H1 (cell line): Measurements from ENCODE around the gene RNF208. TPM values are rescaled to one million over a fixed set of nuclear protein-coding genes. Genes with fewer than 3 reads are reported as not detected.

ENCODE experiments used
- CTCF ChIA-PET: fragments of 300-600 bp; sonication (Branson Sonifier 250); formaldehyde crosslinking; loops from one replicate; lab custom pipeline; 2021; ENCODE audit not compliant: partially characterized antibody; lab: Charles Lee
- POLR2A ChIA-PET: fragments of 300-600 bp; sonication (Branson Sonifier 250); formaldehyde crosslinking; loops from one replicate; lab custom pipeline; 2021; ENCODE audit warnings: inconsistent platforms; ENCODE audit not compliant: partially characterized antibody; lab: Charles Lee
- DNase-seq, 2 experiments: peaks; one replicate each; pipeline versions ENCODE4 v3.0.0 to v3.0.0-alpha.2; 2010 to 2022; ENCODE audit warnings: low spot score in 2 of 2, low read depth in 1 of 2, mixed read lengths in 1 of 2
- FAIRE-seq: peaks from 2 replicates; lab custom pipeline; 2011; peaks lifted over from hg19 to GRCh38; lab: Jason Lieb, UNC
- H2AFZ ChIP-seq: 2 replicates; pipeline ENCODE4 v1.8.1; 2012; ENCODE audit warnings: low read length, inconsistent platforms
- H2AK5ac ChIP-seq: 2 replicates; pipeline ENCODE4 v1.6.1; 2013; ENCODE audit warnings: low read depth, low read length
- H2BK120ac ChIP-seq: replicated peaks from 2 replicates; pipeline ENCODE3; 2013; ENCODE audit warnings: low read depth, low read length, inconsistent platforms
- H2BK12ac ChIP-seq: 2 replicates; pipeline ENCODE4 v1.6.1; 2013; ENCODE audit warnings: low read depth, low read length
- H2BK15ac ChIP-seq: 2 replicates; pipeline ENCODE4 v1.6.1; 2013; ENCODE audit warnings: low read length
- H2BK20ac ChIP-seq: 2 replicates; pipeline ENCODE4 v1.6.1; 2013; ENCODE audit warnings: low read length
- H2BK5ac ChIP-seq: 2 replicates; pipeline ENCODE4 v1.6.1; 2013; ENCODE audit warnings: low read depth, low read length
- H3K14ac ChIP-seq: 2 replicates; pipeline ENCODE4 v1.6.1; 2013; ENCODE audit warnings: inconsistent platforms; ENCODE audit not compliant: insufficient read length
- H3K18ac ChIP-seq: 2 replicates; pipeline ENCODE4 v1.6.1; 2013; ENCODE audit warnings: low read length; ENCODE audit errors: extremely low read depth
- H3K23ac ChIP-seq: 2 replicates; pipeline ENCODE4 v1.6.1; 2013; ENCODE audit warnings: inconsistent platforms; ENCODE audit not compliant: insufficient read length
- H3K23me2 ChIP-seq: 2 replicates; pipeline ENCODE4 v1.6.1; 2013; ENCODE audit warnings: low read depth, low read length
- H3K27ac ChIP-seq: 2 replicates; pipeline ENCODE4 v1.6.1; 2011; ENCODE audit warnings: low read depth, low read length, inconsistent platforms
- H3K27me3 ChIP-seq, 4 experiments: replicated peaks in 1 of 4; 1 replicate in 1 of 4; 2 replicates in 3 of 4; pipeline versions ENCODE4 v1.6.1 to v1.8.1; 2011 to 2013; ENCODE audit warnings: low read length in 3 of 4, mild to moderate bottlenecking in 3 of 4, inconsistent platforms in 2 of 4, mixed read lengths in 2 of 4, moderate library complexity in 1 of 4; ENCODE audit not compliant: control insufficient read depth in 3 of 4, insufficient read depth in 3 of 4; ENCODE audit errors: extremely low read depth in 1 of 4
- H3K36me3 ChIP-seq, 4 experiments: 2 replicates each; pipeline versions ENCODE4 v1.6.1 to v1.8.1; 2011 to 2013; ENCODE audit warnings: mild to moderate bottlenecking in 4 of 4, low read length in 3 of 4, moderate library complexity in 2 of 4, control low read depth in 1 of 4, inconsistent platforms in 1 of 4; ENCODE audit not compliant: insufficient read depth in 4 of 4, control insufficient read depth in 2 of 4
- H3K4ac ChIP-seq: replicated peaks from 2 replicates; pipeline ENCODE3; 2013; ENCODE audit warnings: low read length, low read depth, mixed read lengths, inconsistent platforms; ENCODE audit not compliant: insufficient read length
- H3K4me1 ChIP-seq, 4 experiments: replicated peaks in 1 of 4; 1 replicate in 1 of 4; 2 replicates in 3 of 4; pipeline versions ENCODE4 v1.6.1 to v1.8.1; 2011 to 2013; ENCODE audit warnings: low read length in 3 of 4, inconsistent platforms in 2 of 4, mixed read lengths in 1 of 4; ENCODE audit not compliant: insufficient read depth in 4 of 4, control insufficient read depth in 3 of 4
- H3K4me2 ChIP-seq, 2 experiments: 2 replicates each; pipeline versions ENCODE4 v1.6.1 to v1.8.1; 2011 to 2013; ENCODE audit warnings: low read depth in 2 of 2, low read length in 2 of 2, control low read depth in 1 of 2, inconsistent platforms in 1 of 2, mild to moderate bottlenecking in 1 of 2; ENCODE audit not compliant: insufficient read depth in 1 of 2
- H3K4me3 ChIP-seq, 4 experiments: fragments of 200-600, 300-600 bp in 1 of 4; sonication (generic), shearing (Covaris generic), sonication (Bioruptor Twin) in 1 of 4; 2 replicates each; pipeline versions ENCODE4 v1.5.1 to v1.8.1; 2011 to 2016; ENCODE audit warnings: low read length in 4 of 4, low read depth in 3 of 4, control low read depth in 2 of 4, inconsistent platforms in 2 of 4, mild to moderate bottlenecking in 2 of 4, mixed read lengths in 1 of 4, moderate library complexity in 1 of 4; ENCODE audit not compliant: insufficient read depth in 2 of 4; ENCODE audit errors: extremely low read depth in 1 of 4
- H3K56ac ChIP-seq: replicated peaks from 2 replicates; pipeline ENCODE3; 2013; ENCODE audit warnings: low read depth, mild to moderate bottlenecking, mixed read lengths, low read length, inconsistent platforms; ENCODE audit not compliant: insufficient read length
- H3K79me1 ChIP-seq: 2 replicates; pipeline ENCODE4 v1.6.1; 2013; ENCODE audit warnings: low read depth, low read length, control low read depth
- H3K79me2 ChIP-seq, 2 experiments: 2 replicates each; pipeline versions ENCODE4 v1.6.1 to v1.8.1; 2012 to 2013; ENCODE audit warnings: low read length in 2 of 2, mild to moderate bottlenecking in 2 of 2, inconsistent platforms in 1 of 2; ENCODE audit not compliant: insufficient read depth in 2 of 2, control insufficient read depth in 1 of 2
- H3K9ac ChIP-seq, 4 experiments: replicated peaks in 1 of 4; 1 replicate in 1 of 4; 2 replicates in 3 of 4; pipeline versions ENCODE4 v1.6.1 to v1.8.1; 2011 to 2013; ENCODE audit warnings: low read depth in 3 of 4, low read length in 3 of 4, control low read depth in 2 of 4, mild to moderate bottlenecking in 2 of 4, moderate library complexity in 2 of 4, inconsistent platforms in 1 of 4; ENCODE audit errors: extremely low read depth in 1 of 4
- H3K9me3 ChIP-seq, 2 experiments: 2 replicates each; pipeline versions ENCODE4 v1.6.1 to v1.8.1; 2012 to 2013; ENCODE audit warnings: mild to moderate bottlenecking in 2 of 2, moderate library complexity in 2 of 2, control low read depth in 1 of 2, inconsistent platforms in 1 of 2, low read depth in 1 of 2, low read length in 1 of 2, mixed read lengths in 1 of 2; ENCODE audit not compliant: insufficient read depth in 2 of 2
- H4K20me1 ChIP-seq, 2 experiments: replicated peaks in 1 of 2; 2 replicates each; pipeline versions ENCODE3 to v1.8.1; 2011 to 2013; ENCODE audit warnings: inconsistent platforms in 2 of 2, low read length in 2 of 2, mild to moderate bottlenecking in 1 of 2; ENCODE audit not compliant: insufficient read depth in 2 of 2, control insufficient read depth in 1 of 2
- H4K5ac ChIP-seq: 2 replicates; pipeline ENCODE4 v1.6.1; 2013; ENCODE audit warnings: low read length, low read depth, mixed read lengths, inconsistent platforms; ENCODE audit not compliant: insufficient read length
- H4K8ac ChIP-seq: 2 replicates; pipeline ENCODE4 v1.8.0; 2013; ENCODE audit warnings: mild to moderate bottlenecking, moderate library complexity, low read length, inconsistent platforms; ENCODE audit not compliant: insufficient read depth; ENCODE audit errors: extremely low read depth
- H4K91ac ChIP-seq: replicated peaks from 2 replicates; pipeline ENCODE3; 2013; ENCODE audit warnings: low read length, mixed read lengths, inconsistent platforms; ENCODE audit not compliant: insufficient read length
- CREB1 ChIP-seq: IDR thresholded peaks from 2 replicates; pipeline ENCODE4 v1.6.1; 2012; ENCODE audit warnings: inconsistent platforms
- CTBP2 ChIP-seq: IDR thresholded peaks from 2 replicates; pipeline ENCODE4 v1.7.0; 2011; ENCODE audit warnings: borderline replicate concordance, mild to moderate bottlenecking, moderate library complexity, mixed read lengths, low read length; ENCODE audit not compliant: insufficient read depth, insufficient read length
- EP300 ChIP-seq, 2 experiments: IDR thresholded peaks; 1 replicate in 1 of 2; 2 replicates in 1 of 2; pipeline ENCODE4 v1.6.1; 2011 to 2012; ENCODE audit warnings: low read depth in 2 of 2, low read length in 2 of 2, mild to moderate bottlenecking in 2 of 2, borderline replicate concordance in 1 of 2, inconsistent platforms in 1 of 2, moderate library complexity in 1 of 2
- POLR2AphosphoS5 ChIP-seq: IDR thresholded peaks from 2 replicates; pipeline ENCODE4 v1.6.1; 2011; ENCODE audit warnings: low read depth, low read length
- RFX5 ChIP-seq: IDR thresholded peaks from 2 replicates; pipeline ENCODE4 v1.6.1; 2011; ENCODE audit warnings: low read depth, low read length, improper control_type of control experiment, borderline replicate concordance
- SAP30 ChIP-seq: fragments of 300-600 bp; sonication (generic); IDR thresholded peaks from 2 replicates; pipeline ENCODE4 v1.7.1; 2012; ENCODE audit warnings: low read length, moderate library complexity, mild to moderate bottlenecking, inconsistent platforms; ENCODE audit not compliant: insufficient read depth, insufficient replicate concordance
- TAF1 ChIP-seq: IDR thresholded peaks from 2 replicates; pipeline ENCODE4 v1.6.1; 2011; ENCODE audit warnings: mild to moderate bottlenecking, low read depth, low read length
- ZNF274 ChIP-seq: IDR thresholded peaks from 2 replicates; pipeline ENCODE4 v1.7.0; 2012; ENCODE audit warnings: low read length, borderline replicate concordance; ENCODE audit errors: extremely low read depth
- WGBS, 2 experiments: shearing (Covaris generic) in 1 of 2; methylation state at CpG; one replicate each; pipeline versions ENCODE4 v1.1.6 to v1.1.7; 2013 to 2015; ENCODE audit warnings: low lambda C conversion rate in 2 of 2, mixed read lengths in 2 of 2, inconsistent platforms in 1 of 2, low coverage in 1 of 2, missing lambda C conversion rate in 1 of 2; ENCODE audit not compliant: insufficient replicate concordance in 2 of 2, insufficient coverage in 1 of 2, insufficient read length in 1 of 2; ENCODE audit errors: extremely low coverage in 1 of 2, missing lambda C conversion rate in 1 of 2; 5-methylcytosine and 5-hydroxymethylcytosine counted together
- polyA plus RNA-seq, 7 experiments: library from polyadenylated mRNA; depleted of rRNA in 3 of 7; stranded (reverse) in 5 of 7; unstranded in 2 of 7; fragments of >200 nt in 5 of 7; fragments of 200-250 nt in 2 of 7; gene quantifications; 1 replicate in 5 of 7; 2 replicates in 1 of 7; 4 replicates in 1 of 7; pipeline versions ENCODE4 v1.2.1 to v1.2.3, GENCODE V29; 2011 to 2013; ENCODE audit warnings: missing spikeins in 2 of 7, mixed read lengths in 2 of 7
- total RNA-seq: library from RNA; stranded (reverse); fragmentation: NEBNext Ultra II Directional; extraction: Animal tissue kit (Norgen Biotek cat#: 25700); gene quantifications from 2 replicates; pipeline ENCODE4 v1.2.1, GENCODE V29; 2021
- TF ChIP-seq, protein P1 (sequence below): IDR thresholded peaks from 2 replicates; pipeline ENCODE4 v1.6.1; 2011; ENCODE audit warnings: low read length, improper control_type of control experiment

RNF208 gene
- total and polyA plus RNA-seq, 2 of the 8 experiments (the other 6 are each of a cell fraction or from before 2014, with no cell fraction given), result 2.7 to 7.7 TPM

GRCh38 chr9:137271696-137272076 is 49.6 kb upstream of the RNF208 start:
- no peak overlapping the region for H3K4me2 ChIP-seq
- H2AK5ac ChIP-seq, result no peak overlapping the region
- no peak overlapping the region for H4K8ac ChIP-seq
- peaks cover 0 to 21% (median 14%) of the 10 kb centered on the region in 4 experiments; a peak in 6 of 8 replicates for H3K36me3 ChIP-seq
- H3K9me3 ChIP-seq, result no peaks in the 10 kb centered on the region
- H3K14ac ChIP-seq, result no peak overlapping the region
- peaks cover 4 to 9% of the 10 kb centered on the region in 2 experiments for H4K20me1 ChIP-seq
- H4K5ac ChIP-seq, result no peak overlapping the region
- WGBS, 2 experiments, result 86% methylated on average over 1 of the region's 3 CpGs; no CpG with 5 or more reads in 1 of the 2 experiments
- no peak overlapping the region for H3K4me3 ChIP-seq
- no peak overlapping the region for H2AFZ ChIP-seq
- no peak overlapping the region for H3K56ac ChIP-seq
- H3K23me2 ChIP-seq, result peaks cover 2% of the 10 kb centered on the region; the same call in 1 of the 2 replicates
- H2BK12ac ChIP-seq, result no peak overlapping the region
- H2BK120ac ChIP-seq, result no peak overlapping the region
- H4K91ac ChIP-seq, result no peak overlapping the region
- H3K4me1 ChIP-seq, result peaks cover 0 to 11% (median 6%) of the 10 kb centered on the region in 4 experiments; a peak in 6 of 7 replicates
- no peak overlapping the region for H2BK15ac ChIP-seq
- H3K23ac ChIP-seq, result no peak overlapping the region
- H3K79me1 ChIP-seq, result no peaks in the 10 kb centered on the region
- FAIRE-seq (no peak), DNase-seq (no peak)
- no peak overlapping the region for H3K18ac ChIP-seq
- CTCF ChIA-PET, result interaction anchor here (1.0 kb wide), 1 partner anchor 17 kb away, joined by 3 read pairs; the partner anchor contains the start of gene NELFB
- no peak overlapping the region for H3K4ac ChIP-seq
- no peak overlapping the region for H3K9ac ChIP-seq
- POLR2A ChIA-PET, result interaction anchor here (0.7 to 47.8 kb wide), 4 partner anchors 10 to 37 kb away, joined by 3 to 1462 read pairs (median 4); partner anchors contain the start of genes CYSRT1, NDOR1, NELFB and RNF208
- H3K27me3 ChIP-seq, result no peaks in the 10 kb centered on the region
- H3K79me2 ChIP-seq, result no peaks in the 10 kb centered on the region
- no peak overlapping the region for H3K27ac ChIP-seq
- H2BK5ac ChIP-seq, result no peak overlapping the region
- H2BK20ac ChIP-seq, result no peak overlapping the region
- no peak for TF ChIP-seq ZNF274
- TF ChIP-seq RFX5, result no peak
- no peak for TF ChIP-seq EP300 (IDR thresholded peaks at IDR 0.05; ENCODE audit: borderline replicate concordance in 1 of 2, low read depth in 2 of 2, low read length in 2 of 2)
- TF ChIP-seq CTBP2, result no peak
- TF ChIP-seq, protein P1, sequence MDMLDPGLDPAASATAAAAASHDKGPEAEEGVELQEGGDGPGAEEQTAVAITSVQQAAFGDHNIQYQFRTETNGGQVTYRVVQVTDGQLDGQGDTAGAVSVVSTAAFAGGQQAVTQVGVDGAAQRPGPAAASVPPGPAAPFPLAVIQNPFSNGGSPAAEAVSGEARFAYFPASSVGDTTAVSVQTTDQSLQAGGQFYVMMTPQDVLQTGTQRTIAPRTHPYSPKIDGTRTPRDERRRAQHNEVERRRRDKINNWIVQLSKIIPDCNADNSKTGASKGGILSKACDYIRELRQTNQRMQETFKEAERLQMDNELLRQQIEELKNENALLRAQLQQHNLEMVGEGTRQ, result no peak
- TF ChIP-seq CREB1, result no peak
- no peak for TF ChIP-seq POLR2AphosphoS5
- no peak for TF ChIP-seq SAP30
- TF ChIP-seq TAF1, result no peak
